HG03064 (cell line): ENCODE results near the gene ZFAND4.
"Not testable (repeated sequence)": the region's sequence is repeated elsewhere in the genome, so short reads cannot be mapped to it uniquely, and the experiment has no call there.

ENCODE experiments used
- ATAC-seq: cut with Tn5 transposase; IDR thresholded peaks from one replicate; pipeline ENCODE4 v1.9.1; 2021; ENCODE audit warnings: low read depth; ENCODE audit not compliant: unreplicated experiment

ZFAND4 gene

DNA sequence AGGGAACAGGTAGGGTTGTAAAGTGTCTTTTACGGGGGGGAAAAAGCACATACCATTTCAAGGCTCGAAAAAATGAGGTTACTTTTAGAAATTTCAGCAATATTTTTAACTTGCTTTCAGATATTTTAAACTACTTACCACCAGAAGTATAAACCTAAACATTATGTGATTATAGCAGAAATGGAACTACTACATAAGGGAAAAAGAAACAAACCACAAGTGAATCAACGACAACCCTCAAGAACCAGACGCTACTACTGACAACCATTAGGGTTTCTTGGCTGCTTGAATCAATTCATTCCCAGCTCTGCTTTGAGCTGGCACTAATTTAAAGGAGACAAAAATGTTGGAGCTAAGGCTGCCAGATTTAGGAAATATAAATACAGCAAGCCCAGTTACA is 80.1 kb downstream of the ZFAND4 start:
- no peak for ATAC-seq

DNA sequence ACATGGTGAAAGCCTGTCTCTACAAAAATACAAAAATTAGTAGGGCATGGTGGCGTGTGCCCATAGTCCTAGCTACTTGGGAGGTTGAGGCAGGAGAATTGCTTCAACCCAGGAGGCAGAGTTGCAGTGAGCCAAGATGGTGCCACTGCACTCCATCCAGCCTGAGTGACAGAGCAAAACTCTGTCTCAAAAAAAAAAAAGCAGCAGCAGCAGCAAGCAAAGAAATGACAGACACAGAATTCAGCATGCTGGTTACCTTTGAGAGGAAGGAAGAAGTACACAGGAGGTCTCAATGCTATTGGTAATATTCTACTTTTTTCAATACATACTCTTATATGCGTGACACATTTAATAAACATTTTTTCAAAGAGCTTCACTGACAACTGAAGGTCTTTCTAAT is 81.3 kb downstream of the ZFAND4 start:
- ATAC-seq, result no peak

DNA sequence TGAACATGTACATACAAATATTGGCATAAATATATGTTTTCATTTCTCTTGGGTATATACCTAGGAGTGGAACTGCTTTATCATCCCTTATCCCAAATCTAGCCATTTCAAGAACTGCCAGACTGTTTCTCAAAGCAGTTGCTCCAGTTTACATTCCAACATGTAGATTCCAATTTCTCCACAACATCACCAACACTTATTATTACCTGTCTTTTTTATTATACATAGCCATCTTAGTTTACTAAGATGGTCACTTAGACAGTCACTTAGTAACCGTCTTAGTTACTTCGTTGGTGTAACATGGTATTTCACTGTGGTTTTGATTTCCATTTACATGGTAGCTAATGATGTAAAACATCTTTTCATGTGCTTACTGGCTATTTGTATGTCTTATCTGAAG is 82.7 kb downstream of the ZFAND4 start:
- ATAC-seq, result no peak

DNA sequence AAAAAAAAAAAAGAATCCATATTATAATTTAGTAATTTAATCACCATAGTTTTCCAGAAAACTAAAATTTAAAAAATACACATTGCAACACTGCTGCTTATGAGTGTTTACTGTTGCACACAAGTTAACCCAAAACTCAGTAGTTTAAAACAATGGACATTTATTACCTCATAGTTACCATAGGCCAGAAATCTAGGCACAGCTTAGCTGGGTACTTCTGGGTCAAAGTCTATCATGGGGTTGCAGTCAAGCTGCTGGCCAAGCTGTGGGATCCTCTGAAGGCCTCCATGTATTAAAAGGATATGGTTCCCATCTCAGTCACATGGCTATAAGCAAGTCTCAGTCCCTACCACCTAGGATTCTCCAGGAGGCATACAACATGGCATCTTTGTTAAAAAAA is 83.6 kb downstream of the ZFAND4 start:
- ATAC-seq, result no peak

DNA sequence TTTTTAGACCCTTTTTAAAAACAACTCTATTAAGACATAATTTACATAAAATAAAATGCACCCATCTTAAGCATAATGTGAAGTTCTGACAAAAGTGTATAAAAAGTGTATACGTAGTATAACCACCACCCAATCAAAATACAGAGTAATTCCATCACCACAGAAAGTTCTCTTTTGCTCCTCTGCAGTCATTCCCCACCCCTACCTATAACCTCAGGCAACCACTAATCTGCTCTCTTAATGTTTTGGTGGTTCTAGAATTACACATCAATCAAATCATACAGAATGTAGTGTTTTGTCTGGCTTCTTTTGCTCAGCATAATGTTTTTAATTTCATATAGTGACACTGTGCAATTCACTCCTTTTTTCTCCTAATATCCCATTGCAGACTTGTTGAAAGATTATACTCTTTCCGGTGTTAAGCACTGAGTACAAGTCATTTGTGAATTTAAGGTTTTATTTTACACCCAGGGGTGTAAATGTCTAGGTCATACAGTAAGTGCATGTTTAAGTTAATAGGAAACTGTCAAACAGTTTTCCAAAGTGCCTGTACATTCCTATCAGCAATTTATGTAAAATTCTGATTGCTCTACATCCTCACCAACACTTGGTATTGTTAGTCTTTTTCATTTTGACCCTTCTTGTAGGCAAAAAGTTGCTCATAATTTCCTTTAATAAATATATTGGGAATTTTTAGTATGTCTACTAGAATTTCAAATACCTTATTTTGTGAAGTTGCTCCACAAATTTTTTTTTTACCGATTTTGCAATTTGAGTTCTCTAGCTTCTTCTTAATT is 86.3 kb downstream of the ZFAND4 start:
- ATAC-seq, result no peak

DNA sequence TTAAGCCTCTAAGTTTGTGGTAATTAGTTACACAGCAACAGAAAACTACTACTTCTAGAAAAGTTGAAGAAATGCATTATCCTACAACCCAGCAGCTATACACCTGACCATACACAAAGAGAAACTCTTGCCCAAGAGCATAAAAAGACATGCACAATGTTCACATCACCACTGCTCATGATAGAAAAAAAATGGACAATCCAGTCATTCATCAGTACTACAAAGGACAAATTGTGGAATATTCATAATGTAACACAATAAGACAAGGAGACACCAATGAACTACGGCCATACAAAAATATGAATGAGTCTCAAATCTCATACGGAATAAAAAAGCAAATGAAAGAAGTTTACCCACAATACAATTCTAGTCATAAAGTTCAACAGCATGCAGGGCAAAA is 87.4 kb downstream of the ZFAND4 start:
- ATAC-seq, result no peak

DNA sequence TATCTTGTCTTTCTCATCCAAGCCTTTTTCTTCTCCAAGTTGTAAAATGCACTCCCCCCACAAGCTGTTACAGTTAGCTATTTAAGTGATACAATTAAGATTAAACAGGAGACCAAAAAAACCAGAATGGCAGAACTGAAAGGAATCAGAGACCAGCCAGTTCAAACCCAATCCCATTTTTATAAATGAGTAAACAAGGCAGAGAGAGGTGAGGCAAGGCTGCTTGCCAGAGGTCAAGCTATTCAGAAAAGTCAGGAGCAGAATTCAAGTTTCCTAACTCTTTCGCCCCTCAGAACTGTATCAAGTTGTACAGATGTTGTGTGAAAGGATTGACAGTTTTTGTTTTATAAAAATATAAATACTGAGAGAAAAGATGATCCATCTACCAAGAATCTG is 90.2 kb downstream of the ZFAND4 start:
- no peak for ATAC-seq

DNA sequence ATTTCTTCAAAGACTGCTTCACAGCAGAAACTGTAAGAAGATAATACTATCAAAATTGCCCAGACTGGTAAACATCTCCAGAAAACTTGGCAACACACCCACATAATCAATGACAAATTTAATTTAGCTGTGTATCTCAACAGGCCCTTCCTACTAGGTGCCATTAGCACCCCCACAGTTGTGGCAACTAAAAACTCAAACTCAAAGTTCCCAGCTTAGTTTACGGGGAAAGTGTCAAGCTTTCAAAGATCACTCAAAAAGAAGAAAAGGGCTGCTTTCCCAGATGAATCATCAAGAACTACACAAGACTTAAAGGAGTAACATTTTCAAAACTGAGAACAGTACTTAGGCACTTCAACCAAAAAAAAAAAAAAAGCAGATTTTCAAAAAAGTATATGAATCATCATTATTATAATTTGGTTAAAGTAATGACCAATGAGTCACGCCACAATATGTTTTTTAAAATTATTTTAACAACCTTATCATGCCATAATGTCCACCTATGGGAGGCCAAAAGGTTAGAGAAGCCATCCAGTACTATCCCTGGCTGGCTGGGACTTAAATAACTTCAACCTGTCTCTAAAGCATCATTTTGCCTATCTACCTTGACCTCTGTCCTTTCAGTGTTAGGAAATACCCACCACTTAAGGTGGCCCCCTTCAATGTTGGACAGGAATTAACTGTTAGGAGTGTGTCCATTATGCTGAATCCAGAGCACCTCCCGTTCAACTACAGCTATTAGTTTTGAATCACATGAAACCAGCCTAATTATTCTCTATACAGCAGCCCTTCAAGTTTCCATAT is 90.8 kb downstream of the ZFAND4 start:
- no peak for ATAC-seq

DNA sequence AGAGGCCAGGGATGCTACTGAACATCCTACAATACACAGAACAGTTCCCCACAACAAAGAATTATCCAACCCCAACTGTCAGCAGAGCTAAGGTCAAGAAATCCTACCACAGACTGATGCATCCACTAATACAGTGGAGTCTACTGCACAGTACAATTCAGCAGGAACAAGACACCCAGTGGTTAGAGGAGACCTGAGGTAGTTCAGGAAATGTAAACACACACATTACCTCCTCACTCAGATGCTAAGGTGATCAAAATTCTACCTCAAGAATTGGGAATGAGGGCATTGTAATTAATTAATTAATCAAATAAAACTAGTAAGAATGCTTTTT is 91.4 kb downstream of the ZFAND4 start:
- peak; percentile 25 for ATAC-seq

DNA sequence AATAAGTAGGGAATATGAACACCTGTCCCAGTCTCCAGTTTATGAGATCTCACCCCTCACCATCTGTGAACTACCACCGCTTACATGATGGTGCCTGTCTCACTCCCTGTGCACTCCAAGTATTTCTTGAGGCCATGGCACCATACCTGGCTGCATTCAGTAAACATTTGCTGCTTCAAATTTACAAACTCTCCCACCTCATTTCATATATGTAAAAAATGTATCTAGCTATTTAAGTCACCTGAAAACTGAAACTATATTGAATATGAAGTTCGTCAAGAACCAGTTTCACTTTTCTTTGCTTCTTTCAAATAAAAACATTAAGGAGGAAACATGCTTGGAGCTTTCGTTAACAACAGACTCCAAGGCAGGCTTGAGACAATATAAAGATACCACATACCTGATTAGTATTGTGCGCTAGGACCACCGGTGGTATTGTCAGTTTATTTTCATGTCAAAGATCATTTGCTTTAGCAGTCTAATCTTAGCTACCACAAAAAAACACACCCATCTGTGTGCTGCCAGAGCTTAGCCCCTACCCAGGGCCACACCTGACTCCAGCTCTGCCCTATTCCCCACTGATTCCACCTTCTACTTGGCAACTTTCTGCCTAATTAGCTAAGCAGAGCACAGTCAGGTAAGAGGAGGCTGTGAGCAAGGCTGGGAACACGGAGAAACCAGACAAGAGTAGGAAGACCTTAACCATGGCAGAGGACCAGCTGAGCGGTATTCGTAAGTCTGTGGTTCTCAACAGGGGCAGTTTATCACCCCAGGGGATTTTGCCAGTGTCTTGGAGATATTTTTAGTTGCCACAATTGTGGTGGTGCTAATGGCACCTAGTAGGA is 92.0 kb downstream of the ZFAND4 start:
- peak; percentile 56 for ATAC-seq

DNA sequence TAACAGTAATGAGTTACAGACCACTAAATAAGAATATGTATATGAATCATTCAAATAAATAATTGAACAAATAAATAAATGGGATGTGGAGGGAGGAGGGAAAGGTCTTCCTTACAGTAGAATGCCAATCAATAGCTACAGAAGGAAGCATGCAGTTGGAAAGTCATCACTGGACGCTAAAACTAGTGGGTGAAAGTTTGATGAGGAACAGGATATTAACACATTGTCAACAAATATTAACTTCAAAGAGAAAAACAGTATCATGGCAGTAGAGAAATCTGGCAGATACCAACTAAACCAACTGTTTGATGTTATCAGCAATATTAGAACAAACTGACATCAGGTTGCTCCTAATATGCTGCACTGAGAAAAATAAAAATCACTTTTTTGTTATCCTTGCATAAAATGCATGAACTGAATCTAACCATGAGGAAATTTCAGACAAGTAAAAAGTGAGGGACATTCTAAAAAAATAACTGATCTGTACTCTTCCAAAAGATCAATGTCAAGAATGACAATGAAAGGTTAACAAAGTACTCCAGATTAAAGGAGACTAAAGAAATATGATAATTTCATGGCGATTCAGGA is 94.1 kb downstream of the ZFAND4 start:
- no peak for ATAC-seq

DNA sequence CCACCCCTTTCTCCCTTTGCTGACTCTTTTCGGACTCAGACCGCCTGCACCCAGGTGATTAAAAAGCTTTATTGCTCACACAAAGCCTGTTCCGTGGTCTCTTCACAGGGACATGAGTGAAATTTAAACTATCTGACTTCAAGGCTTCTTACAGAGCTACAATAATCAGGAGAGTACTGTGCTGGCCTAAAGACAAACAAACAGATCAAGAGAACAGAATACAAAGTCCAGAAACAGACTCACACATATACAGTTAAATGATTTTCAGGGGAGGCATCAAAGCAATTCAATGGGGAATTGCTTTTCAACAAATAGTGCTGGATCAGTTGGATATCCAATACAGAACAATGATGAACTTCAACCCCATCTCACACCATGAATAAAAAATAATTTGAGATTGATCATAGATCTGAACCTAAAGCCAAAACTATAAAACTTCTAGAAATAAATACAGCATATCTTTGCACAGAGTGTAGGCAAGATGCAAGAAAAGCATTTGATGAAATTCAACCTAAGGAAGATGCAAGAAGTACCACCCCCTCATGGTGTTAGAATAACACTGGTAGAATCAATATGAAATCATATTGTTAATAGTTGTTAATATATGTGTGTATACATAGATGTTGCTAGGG is 96.5 kb downstream of the ZFAND4 start:
- no peak for ATAC-seq

DNA sequence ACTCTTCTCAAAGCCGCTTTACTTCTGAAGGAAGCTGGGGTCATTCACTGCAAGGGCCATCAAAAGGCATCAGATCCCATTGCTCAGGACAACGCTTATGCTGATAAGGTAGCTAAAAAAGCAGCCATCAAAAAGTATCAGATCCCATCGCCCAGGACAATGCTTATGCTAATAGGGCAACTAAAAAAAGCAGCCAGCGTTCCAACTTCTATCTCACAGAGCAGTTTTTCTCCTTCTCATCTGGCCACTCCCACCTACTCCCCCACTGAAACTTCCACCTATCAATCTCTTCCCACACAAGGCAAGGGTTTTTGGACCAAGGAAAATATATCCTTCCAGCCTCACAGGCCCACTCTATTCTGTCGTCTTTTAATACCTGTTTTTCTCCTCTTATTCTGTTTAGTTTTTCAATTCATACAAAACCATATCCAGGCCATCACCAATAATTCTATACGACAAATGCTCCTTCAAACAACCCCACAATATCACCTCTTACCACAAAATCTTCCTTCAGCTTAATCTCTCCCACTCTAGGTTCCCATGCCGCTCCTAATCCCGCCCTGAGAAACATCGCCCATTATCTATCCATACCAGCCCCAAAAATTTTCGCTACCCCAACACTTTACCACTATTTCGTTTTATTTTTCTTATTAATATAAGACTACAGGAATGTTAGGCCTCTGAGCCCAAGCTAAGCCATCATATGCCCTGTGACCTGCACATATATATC is 97.4 kb downstream of the ZFAND4 start:
- ATAC-seq, result not testable (repeated sequence)

DNA sequence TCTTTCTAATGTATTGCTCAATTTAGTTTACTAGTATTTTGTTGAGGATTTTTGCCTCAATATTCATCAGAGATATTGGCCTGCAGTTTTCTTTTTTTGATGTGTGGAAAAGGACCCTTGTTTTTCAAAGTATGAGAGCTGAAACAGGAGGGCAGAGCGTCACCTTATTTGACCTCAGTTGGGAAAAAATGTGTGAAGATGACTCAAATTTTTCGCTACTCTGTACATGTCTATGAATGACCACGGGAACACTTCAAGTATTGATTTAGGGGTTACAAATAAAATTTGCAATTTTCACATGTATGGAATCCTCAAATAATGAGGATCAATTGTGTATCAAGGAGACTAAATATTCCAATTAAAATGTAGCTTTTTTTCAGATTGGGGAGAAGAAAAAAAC is 103.1 kb downstream of the ZFAND4 start:
- no peak for ATAC-seq

DNA sequence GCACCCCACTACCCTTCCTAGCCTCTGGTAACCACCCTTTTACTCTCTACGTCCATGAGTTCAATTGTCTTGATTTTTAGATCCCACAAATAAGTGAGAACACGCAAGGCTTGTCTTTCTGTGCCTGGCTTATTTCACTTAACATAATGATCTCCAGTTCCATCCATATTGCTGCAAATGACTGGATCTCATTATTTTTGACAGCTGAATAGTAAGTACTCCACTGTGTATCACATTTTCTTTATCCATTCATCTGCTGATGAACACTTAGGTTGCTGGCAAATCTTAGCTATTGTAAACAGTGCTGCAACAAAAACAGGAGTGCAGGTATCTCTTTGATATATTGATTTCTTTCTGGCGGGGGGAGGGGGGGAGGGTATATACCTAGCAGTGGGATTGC is 106.2 kb downstream of the ZFAND4 start:
- no peak for ATAC-seq
